ENCODE data around the gene SMC2. TPM values are rescaled to one million over a fixed set of nuclear protein-coding genes. Genes with fewer than 3 reads are reported as not detected.

The SMC2 gene
- total RNA-seq, 1 donor from 2014 or later: 7.8 TPM

DNA sequence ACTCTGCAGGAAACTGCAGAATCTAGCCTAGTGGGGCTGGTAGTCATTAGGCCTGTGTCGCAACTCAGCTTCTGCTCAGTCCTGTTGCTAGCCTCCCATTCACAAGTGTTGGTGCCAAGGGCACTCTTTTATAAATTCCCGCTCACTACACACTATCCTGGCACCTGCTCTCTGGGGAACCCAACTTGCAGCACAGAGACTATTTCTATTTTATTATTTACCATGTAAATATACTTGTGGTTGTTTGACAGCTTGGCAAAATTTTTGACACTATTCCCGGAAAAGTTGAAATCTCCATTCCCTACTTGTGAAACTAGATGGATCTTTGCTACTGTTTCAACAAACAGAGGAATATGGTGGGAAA, 20.4 kb upstream of the SMC2 start:
- no peaks in the 10 kb centered on the region for H3K27me3 ChIP-seq
- no peak overlapping the region for H3K27ac ChIP-seq
- DNase-seq (no peak), ATAC-seq (peak; percentile 88)
- no peaks in the 10 kb centered on the region for H3K36me3 ChIP-seq
- H3K4me1 ChIP-seq: peaks cover 14% of the 10 kb centered on the region
- intact Hi-C loops (cut with DNase I): no loop called here
- no peaks in the 10 kb centered on the region for H3K9me3 ChIP-seq
- TF ChIP-seq, protein P1, sequence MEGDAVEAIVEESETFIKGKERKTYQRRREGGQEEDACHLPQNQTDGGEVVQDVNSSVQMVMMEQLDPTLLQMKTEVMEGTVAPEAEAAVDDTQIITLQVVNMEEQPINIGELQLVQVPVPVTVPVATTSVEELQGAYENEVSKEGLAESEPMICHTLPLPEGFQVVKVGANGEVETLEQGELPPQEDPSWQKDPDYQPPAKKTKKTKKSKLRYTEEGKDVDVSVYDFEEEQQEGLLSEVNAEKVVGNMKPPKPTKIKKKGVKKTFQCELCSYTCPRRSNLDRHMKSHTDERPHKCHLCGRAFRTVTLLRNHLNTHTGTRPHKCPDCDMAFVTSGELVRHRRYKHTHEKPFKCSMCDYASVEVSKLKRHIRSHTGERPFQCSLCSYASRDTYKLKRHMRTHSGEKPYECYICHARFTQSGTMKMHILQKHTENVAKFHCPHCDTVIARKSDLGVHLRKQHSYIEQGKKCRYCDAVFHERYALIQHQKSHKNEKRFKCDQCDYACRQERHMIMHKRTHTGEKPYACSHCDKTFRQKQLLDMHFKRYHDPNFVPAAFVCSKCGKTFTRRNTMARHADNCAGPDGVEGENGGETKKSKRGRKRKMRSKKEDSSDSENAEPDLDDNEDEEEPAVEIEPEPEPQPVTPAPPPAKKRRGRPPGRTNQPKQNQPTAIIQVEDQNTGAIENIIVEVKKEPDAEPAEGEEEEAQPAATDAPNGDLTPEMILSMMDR (IDR thresholded peaks at IDR 0.05): no peak
- no peak overlapping the region for H3K4me3 ChIP-seq

DNA sequence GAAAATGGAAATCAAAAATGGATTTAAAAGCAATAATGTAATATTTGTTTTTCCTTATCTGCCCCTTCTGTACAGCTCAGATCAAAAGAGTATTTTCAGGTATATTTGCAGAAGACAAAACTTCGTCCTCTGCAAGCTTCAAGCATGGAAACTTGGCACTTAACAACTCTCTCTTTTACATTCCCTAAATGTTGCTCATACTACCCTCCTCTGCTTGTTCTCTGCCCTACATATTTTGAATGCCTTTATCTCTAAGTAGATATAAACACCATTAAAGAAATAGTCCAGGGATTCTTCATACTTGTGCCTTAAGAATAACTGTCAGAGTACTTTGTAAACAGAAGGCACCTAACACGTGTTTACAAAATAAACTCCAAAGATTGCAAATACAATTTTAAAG, 19.2 kb upstream of the SMC2 start:
- H3K36me3 ChIP-seq: no peaks in the 10 kb centered on the region

DNA sequence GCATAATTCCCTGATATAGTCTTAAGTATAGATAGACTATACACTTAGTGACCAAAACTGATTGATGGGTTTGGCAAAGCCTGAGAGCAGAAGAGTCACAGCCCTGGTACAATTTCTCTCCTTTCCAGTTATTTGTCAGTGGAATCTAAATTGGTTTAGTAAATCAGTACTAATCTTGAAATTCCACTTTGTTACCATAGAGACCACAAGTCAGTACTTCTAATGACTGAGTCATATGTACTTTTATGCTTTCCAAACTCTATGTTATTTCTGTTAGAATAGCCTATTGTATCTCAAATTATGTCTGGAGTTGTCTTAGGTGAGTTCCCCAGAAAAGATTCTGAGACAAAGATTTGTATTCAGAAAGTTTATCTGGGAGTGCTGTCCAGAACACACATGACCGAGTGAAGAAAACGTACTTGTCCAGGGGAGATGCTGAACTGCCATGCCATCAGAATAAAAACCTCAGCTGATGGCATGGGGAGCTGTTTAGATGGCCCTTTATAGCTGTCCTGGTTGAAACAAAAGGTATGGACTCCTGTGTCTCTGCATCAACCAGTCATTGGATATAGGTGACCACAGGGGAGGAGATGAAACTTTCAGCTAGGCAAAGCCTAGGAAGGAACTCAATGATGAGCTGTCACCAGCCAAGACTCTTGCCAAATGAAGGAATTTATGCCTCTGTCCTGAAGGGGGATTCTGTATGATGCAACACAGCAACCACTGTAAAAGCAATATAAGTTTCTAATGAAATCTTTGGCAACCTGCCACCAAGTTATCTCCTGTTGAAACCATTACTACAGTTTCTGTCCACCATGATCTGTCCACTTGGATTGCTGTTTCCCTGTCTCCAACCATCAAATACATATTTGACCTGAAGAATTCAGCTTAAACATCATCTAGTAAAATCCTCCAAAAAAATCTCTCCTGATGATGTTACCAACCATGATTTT, 18.0 kb upstream of the SMC2 start:
- peak; percentile 34 for ATAC-seq
- intact Hi-C loops (cut with DNase I): no loop called here
- TF ChIP-seq, protein P1 (IDR thresholded peaks at IDR 0.05): no peak
- Histone ChIP-seq H3K27me3 (no peaks in the 10 kb centered on the region), H3K4me1 (peaks cover 14% of the 10 kb centered on the region), H3K4me3 (no peak overlapping the region), H3K9me3 (no peaks in the 10 kb centered on the region), H3K27ac (peak overlapping the region; percentile 31), H3K36me3 (no peaks in the 10 kb centered on the region)
- no peak for DNase-seq

More for the DNA sequence above, 19.2 kb upstream of the SMC2 start:
- Histone ChIP-seq H3K9me3 (no peaks in the 10 kb centered on the region), H3K27ac (peak overlapping the region; percentile 31), H3K27me3 (no peaks in the 10 kb centered on the region), H3K4me3 (no peak overlapping the region), H3K4me1 (peaks cover 14% of the 10 kb centered on the region)
- DNase-seq (no peak), ATAC-seq (peak; percentile 84)
- TF ChIP-seq, protein P1 (IDR thresholded peaks at IDR 0.05): no peak
- intact Hi-C loops (cut with DNase I): no loop called here

DNA sequence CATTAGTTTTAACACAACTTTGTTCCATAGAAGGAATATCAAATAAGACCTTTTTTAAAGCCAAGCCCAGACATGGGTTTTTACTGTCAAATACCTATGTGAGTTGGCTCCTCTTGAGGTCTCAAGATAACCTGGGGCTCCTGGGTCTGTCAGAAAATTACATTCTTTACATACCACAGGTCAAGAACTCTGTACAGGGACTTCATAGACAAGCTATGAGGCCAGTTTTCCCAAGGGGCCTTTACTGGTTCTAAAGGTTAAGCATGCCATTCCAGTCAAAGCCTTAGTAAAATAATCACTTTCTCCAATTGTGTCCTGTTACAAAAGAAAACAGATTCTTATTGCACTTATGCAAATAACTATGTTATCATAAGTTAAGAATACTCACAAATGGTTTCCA, 15.5 kb upstream of the SMC2 start:
- Histone ChIP-seq H3K36me3 (no peaks in the 10 kb centered on the region), H3K27me3 (no peaks in the 10 kb centered on the region), H3K4me1 (peaks cover 11% of the 10 kb centered on the region), H3K4me3 (no peak overlapping the region), H3K27ac (no peak overlapping the region), H3K9me3 (no peaks in the 10 kb centered on the region)
- TF ChIP-seq, protein P1 (IDR thresholded peaks at IDR 0.05): no peak
- intact Hi-C loops (cut with DNase I): no loop called here
- ATAC-seq: no peak
- no peak for DNase-seq

DNA sequence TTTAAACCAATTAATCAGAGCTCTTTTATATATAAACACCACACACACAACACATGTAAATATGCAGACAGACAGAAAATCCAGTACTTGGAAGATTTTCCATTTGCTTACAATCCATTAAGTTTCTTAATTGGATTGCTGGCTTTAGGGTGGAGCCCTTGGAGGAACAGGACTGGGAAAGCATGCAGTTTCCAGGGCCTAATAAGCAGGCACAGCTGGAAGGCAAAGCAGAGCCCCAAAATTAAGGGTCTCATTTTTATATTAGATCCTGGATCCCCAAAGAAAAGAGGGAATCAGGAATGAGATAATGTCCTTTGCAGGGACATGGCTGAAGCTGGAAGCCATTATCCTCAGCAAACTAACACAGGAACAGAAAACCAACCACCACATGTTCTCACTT, 13.1 kb upstream of the SMC2 start:
- no peak overlapping the region for H3K27ac ChIP-seq
- H3K9me3 ChIP-seq: no peaks in the 10 kb centered on the region
- no peak overlapping the region for H3K4me3 ChIP-seq
- H3K27me3 ChIP-seq: no peaks in the 10 kb centered on the region
- no peak for DNase-seq
- ATAC-seq: no peak
- TF ChIP-seq, protein P1 (IDR thresholded peaks at IDR 0.05): no peak
- no peaks in the 10 kb centered on the region for H3K36me3 ChIP-seq
- intact Hi-C loops (cut with DNase I): no loop called here
- no peaks in the 10 kb centered on the region for H3K4me1 ChIP-seq

All from upper lobe of right lung (tissue), 1 donor.